Hepatocyte (in vitro differentiated cells): ENCODE data around the gene PTGR1. TPM values are rescaled to one million over a fixed set of nuclear protein-coding genes. Genes with fewer than 3 reads are reported as not detected.
A peak's percentile ranks its signal among the peaks of the same experiment; 100 is the strongest.
"Not testable (repeated sequence)": the region's sequence is repeated elsewhere in the genome, so short reads cannot be mapped to it uniquely, and the experiment has no call there.

Experiments used
- DNase-seq: peaks from one replicate; pipeline ENCODE4 v3.0.0-alpha.2; 2016; ENCODE audit warnings: low spot score
- H2AFZ ChIP-seq: fragments of 200-600 bp; sonication (generic); 2 replicates; pipeline ENCODE4 v1.6.0; 2016; ENCODE audit warnings: antibody characterized with exemption, mild to moderate bottlenecking
- H3K27ac ChIP-seq: fragments of 200-600 bp; sonication (generic); 2 replicates; pipeline ENCODE4 v1.5.1; 2016; ENCODE audit warnings: mild to moderate bottlenecking
- H3K27me3 ChIP-seq: fragments of 200-600 bp; sonication (generic); 2 replicates; pipeline ENCODE4 v1.6.1; 2016
- H3K36me3 ChIP-seq: fragments of 200-600 bp; sonication (generic); replicated peaks from 2 replicates; pipeline ENCODE4 v1.5.1; 2016; ENCODE audit warnings: low read depth; ENCODE audit not compliant: insufficient read depth
- H3K4me1 ChIP-seq: fragments of 200-600 bp; sonication (generic); 2 replicates; pipeline ENCODE4 v1.5.1; 2016; ENCODE audit warnings: mild to moderate bottlenecking, moderate library complexity; ENCODE audit not compliant: insufficient read depth
- H3K4me2 ChIP-seq: fragments of 200-600 bp; sonication (generic); 2 replicates; pipeline ENCODE4 v1.6.0; 2016
- H3K4me3 ChIP-seq: fragments of 200-600 bp; sonication (generic); 2 replicates; pipeline ENCODE4 v1.5.1; 2016; ENCODE audit warnings: mild to moderate bottlenecking
- H3K79me2 ChIP-seq: fragments of 200-600 bp; sonication (generic); 2 replicates; pipeline ENCODE4 v1.6.0; 2017; ENCODE audit warnings: mild to moderate bottlenecking
- H3K9me2 ChIP-seq: fragments of 200-600 bp; sonication (generic); replicated peaks from 2 replicates; pipeline ENCODE4 v1.6.0; 2017; ENCODE audit warnings: mild to moderate bottlenecking; ENCODE audit not compliant: insufficient read depth
- H3K9me3 ChIP-seq: fragments of 200-600 bp; sonication (generic); 2 replicates; pipeline ENCODE4 v1.5.1; 2016; ENCODE audit warnings: low read depth, mild to moderate bottlenecking
- H4K20me1 ChIP-seq: fragments of 200-600 bp; sonication (generic); 2 replicates; pipeline ENCODE4 v1.6.0; 2016; ENCODE audit warnings: mild to moderate bottlenecking; ENCODE audit not compliant: insufficient read depth, poor library complexity, severe bottlenecking
- CTCF ChIP-seq: fragments of 200-600 bp; sonication (generic); IDR thresholded peaks from 2 replicates; pipeline ENCODE4 v1.5.1; 2016; ENCODE audit warnings: antibody characterized with exemption, mild to moderate bottlenecking; ENCODE audit not compliant: poor library complexity
- EZH2 ChIP-seq: fragments of 200-600 bp; sonication (generic); IDR thresholded peaks from 2 replicates; pipeline ENCODE4 v1.6.1; 2016; ENCODE audit warnings: antibody characterized with exemption, mild to moderate bottlenecking, borderline replicate concordance
- EZH2phosphoT487 ChIP-seq: fragments of 200-600 bp; sonication (generic); IDR thresholded peaks from one replicate; pipeline ENCODE4 v1.6.1; 2018; ENCODE audit warnings: antibody characterized with exemption, mild to moderate bottlenecking, low read depth, moderate library complexity; ENCODE audit not compliant: unreplicated experiment, severe bottlenecking
- WGBS: methylation state at CpG from one replicate; pipeline ENCODE4 v1.1.6; 2016; ENCODE audit warnings: low lambda C conversion rate; ENCODE audit errors: missing lambda C conversion rate; 5-methylcytosine and 5-hydroxymethylcytosine counted together
- polyA plus RNA-seq: library from polyadenylated mRNA; unstranded; fragments of >200 nt; fragmentation: Nextera tagmentation; extraction: Ambion mirVana; gene quantifications from 2 replicates; pipeline ENCODE4 v1.2.1, GENCODE V29; 2016
- total RNA-seq: library from RNA; depleted of rRNA; stranded (reverse); fragments of >200 nt; gene quantifications from 2 replicates; pipeline ENCODE4 v1.2.3, GENCODE V29; 2014

The PTGR1 gene
- total and polyA plus RNA-seq, 2 experiments from 2014 or later = 266 to 290 TPM

GRCh38 chr9:111582888-111583287 is 16.6 kb downstream of the PTGR1 start:
- Histone ChIP-seq H4K20me1 (no peaks in the 10 kb centered on the region), H3K27ac (no peak overlapping the region), H3K4me2 (no peak overlapping the region), H3K9me3 (no peaks in the 10 kb centered on the region), H3K4me3 (no peak overlapping the region), H3K36me3 (peaks cover 6% of the 10 kb centered on the region), H2AFZ (no peak overlapping the region), H3K27me3 (no peaks in the 10 kb centered on the region), H3K79me2 (no peaks in the 10 kb centered on the region), H3K4me1 (no peaks in the 10 kb centered on the region), H3K9me2 (no peaks in the 10 kb centered on the region)
- no peak for TF ChIP-seq EZH2
- no peak for TF ChIP-seq EZH2phosphoT487
- DNase-seq = no peak
- WGBS = 96% methylated on average over 3 of the region's 3 CpGs

- no peaks in the 10 kb centered on the region for H3K4me1 ChIP-seq
- WGBS = 65% methylated on average over 4 of the region's 4 CpGs
- TF ChIP-seq EZH2phosphoT487 = no peak
- TF ChIP-seq EZH2 = no peak
- TF ChIP-seq CTCF = no peak
- no peaks in the 10 kb centered on the region for H3K9me3 ChIP-seq
- H3K79me2 ChIP-seq = no peaks in the 10 kb centered on the region
- no peak overlapping the region for H3K27ac ChIP-seq
- H2AFZ ChIP-seq = no peak overlapping the region
- H3K9me2 ChIP-seq = no peaks in the 10 kb centered on the region
- no peaks in the 10 kb centered on the region for H3K27me3 ChIP-seq
- peak; percentile 9 for DNase-seq
- no peaks in the 10 kb centered on the region for H4K20me1 ChIP-seq
- peaks cover 3% of the 10 kb centered on the region for H3K36me3 ChIP-seq
- no peak overlapping the region for H3K4me3 ChIP-seq
- no peak overlapping the region for H3K4me2 ChIP-seq
Measured at GRCh38 chr9:111572950-111573604, 26.4 kb downstream of the PTGR1 start.

- 97% methylated on average over 4 of the region's 4 CpGs for WGBS
Measured at GRCh38 chr9:111568127-111568526, 31.3 kb downstream of the PTGR1 start.

GRCh38 chr9:111566234-111566633 is 33.2 kb downstream of the PTGR1 start:
- no peaks in the 10 kb centered on the region for H3K4me1 ChIP-seq
- H3K27ac ChIP-seq = no peak overlapping the region
- 71% methylated on average over 1 of the region's 1 CpG for WGBS
- H2AFZ ChIP-seq = no peak overlapping the region
- H3K36me3 ChIP-seq = peaks cover 4% of the 10 kb centered on the region
- no peaks in the 10 kb centered on the region for H3K27me3 ChIP-seq
- no peaks in the 10 kb centered on the region for H3K9me3 ChIP-seq
- H3K4me3 ChIP-seq = no peak overlapping the region
- DNase-seq = peak; percentile 8
- H3K79me2 ChIP-seq = no peaks in the 10 kb centered on the region
- no peak overlapping the region for H3K4me2 ChIP-seq
- no peak for TF ChIP-seq EZH2
- TF ChIP-seq EZH2phosphoT487 = no peak
- no peak for TF ChIP-seq CTCF
- H3K9me2 ChIP-seq = no peaks in the 10 kb centered on the region
- H4K20me1 ChIP-seq = no peaks in the 10 kb centered on the region

More at GRCh38 chr9:111568127-111568526, 31.3 kb downstream of the PTGR1 start:
- not testable (repeated sequence) for H3K4me2 ChIP-seq, H3K9me3 ChIP-seq, H3K79me2 ChIP-seq, H3K4me1 ChIP-seq, H3K4me3 ChIP-seq, H3K27me3 ChIP-seq, DNase-seq, H4K20me1 ChIP-seq, H3K9me2 ChIP-seq, H2AFZ ChIP-seq, H3K27ac ChIP-seq, H3K36me3 ChIP-seq
